ENCODE measurements around the gene TTLL9.

TTLL9 gene

DNA sequence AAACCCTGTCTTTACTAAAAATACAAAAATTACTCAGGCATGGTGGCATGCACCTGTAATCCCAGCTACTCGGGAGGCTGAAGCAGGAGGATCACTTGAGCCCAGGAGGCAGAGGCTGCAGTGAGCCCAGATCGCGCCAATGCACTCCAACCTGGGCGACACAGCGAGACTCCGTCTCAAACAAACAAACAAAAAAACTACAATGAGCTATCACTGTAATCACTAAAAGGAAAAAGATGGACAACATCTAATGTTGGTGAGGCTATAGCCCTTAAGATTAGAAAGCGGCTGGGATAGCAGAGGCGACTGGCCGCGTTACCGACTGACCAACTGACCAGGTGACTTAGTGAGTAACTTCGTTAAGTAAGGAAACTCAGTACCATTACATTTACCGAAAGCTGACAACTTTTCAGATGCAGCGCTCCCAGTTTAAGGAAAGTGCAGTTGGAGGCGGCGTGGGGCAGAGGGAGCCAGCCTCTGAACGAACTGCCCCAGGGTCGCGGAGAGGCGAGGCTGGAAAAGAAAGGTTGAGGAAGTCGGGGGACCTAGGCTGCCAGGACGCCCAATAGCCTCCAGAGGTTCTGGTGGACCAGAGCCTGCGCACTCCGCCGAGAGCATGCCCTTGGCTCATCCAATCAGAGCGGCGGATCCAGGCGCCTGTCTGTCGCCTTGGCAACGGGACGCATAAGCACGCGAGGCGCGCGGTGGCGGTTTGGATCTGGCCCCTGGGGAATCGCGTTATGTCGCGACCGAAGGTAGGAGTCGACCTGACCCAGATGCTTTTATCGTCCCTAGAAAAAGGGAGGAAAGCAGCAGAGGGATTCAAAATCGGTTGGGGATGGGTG is 8.9 kb downstream of the TTLL9 start:
- DNase-seq (ENCODE audit: low read depth in 2 of 2, low spot score in 1 of 2) = peak; percentile 34 to 61

DNA sequence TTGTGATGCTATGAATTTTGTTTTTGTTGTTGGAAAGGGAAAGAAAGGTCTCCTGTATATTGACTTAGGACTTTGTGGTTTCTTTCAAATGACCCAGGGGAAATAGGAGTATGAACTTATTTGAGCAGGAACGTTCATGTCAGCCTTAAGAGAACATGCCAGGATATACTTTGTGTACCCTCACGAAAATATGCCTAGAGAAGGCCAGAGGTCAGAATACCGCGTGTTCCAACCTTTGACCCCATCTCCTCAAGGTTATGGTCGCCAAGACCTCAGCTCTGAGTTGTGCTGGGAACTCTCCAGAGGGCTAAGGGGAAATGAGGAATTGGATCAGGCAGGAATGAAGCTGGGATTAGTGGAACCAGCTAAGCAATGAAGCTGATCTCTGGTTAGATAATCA is 11.5 kb downstream of the TTLL9 start:
- DNase-seq (ENCODE audit: low read depth in 2 of 2, low spot score in 1 of 2) = no peak

DNA sequence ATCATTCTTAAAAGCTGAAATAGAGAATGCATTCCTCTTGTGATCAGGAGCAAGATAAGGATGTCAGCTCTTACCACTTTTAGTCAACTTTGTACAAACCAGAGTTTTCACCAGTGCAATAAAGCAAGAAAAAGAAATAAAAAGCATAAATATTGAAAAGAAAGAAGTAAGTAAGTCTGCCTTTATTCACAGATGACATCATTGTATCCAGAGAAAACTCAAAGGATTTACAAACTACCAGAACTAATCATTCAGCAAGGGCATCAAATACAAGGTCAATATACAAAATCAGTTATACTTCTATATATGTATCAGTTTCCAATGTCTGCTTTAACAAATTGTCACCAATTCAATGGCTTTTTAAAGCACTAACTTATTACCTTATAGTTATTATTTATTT is 13.4 kb downstream of the TTLL9 start:
- no peak for DNase-seq (ENCODE audit: low read depth in 2 of 2, low spot score in 1 of 2)

DNA sequence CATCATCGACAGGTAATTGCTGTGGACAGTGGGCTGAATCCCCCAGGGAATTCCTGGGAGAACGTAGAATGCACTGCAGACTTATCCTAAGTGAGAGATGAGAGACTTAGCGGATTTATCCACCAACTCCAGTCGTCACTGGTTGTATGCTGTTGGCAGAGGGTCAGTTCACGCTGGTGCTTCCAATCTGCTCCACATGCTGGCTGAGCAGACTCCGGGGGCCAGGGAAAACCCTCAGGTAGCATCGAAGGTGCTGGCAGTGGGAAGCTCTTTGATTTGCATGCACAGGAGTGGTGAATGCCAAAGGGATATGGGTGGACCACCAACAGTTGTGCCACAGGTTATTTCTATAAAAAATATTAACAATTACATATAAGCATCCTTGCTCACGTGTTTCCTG is 20.2 kb downstream of the TTLL9 start:
- DNase-seq (ENCODE audit: low read depth in 2 of 2, low spot score in 1 of 2) = no peak

DNA sequence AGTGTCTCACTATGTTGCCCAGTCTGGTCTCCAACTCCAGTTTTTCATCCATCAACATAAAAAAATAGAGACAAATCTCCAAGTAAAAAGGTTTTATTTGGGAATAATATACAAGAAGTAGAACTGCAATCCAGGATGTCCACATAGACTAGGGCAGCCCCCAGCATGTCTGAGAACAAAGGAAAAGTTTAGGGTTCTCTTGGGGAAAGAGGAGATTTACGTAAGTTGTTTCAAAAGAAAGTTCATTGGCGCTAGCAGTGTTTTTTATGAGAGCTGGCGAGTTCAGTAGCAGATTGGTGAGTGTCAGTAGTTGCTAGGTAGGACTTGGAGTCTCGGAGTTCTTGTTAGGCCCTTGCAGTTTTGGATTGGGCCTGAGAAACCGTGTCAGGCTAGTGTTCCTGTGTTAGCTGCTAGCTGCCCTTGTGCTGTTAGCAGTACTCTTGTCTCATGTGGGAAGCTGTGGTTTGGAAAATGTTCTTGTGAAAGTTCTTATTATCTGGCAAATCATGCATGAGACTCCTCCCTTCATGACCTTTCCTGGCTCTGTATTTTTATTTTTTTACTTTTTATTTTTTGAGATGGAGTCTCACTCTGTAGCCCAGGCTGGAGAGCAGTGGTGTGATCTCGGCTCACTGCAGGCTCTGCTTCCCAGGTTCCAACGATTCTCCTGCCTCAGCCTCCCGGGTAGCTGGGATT is 24.7 kb downstream of the TTLL9 start:
- DNase-seq (ENCODE audit: low read depth in 2 of 2, low spot score in 1 of 2) = no peak

DNA sequence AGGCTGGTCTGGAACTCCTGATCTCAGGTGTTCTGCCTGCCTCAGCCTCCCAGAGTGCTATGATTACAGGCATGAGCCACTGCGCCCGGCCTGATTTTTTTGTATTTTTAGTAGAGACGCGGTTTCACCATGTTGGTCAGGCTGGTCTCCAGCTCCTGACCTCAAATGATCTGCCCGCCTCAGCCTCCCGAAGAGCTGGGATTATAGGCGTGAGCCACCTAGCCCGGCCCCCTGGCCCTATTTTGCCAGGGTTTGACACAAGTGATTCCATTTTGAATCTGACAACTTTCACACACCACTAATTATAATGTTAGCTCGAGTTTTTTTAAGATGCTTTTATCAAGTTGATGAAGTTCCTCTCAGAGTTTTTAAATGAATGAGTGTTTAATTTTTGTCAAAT is 25.6 kb downstream of the TTLL9 start:
- DNase-seq (ENCODE audit: low read depth in 2 of 2, low spot score in 1 of 2) = no peak

DNA sequence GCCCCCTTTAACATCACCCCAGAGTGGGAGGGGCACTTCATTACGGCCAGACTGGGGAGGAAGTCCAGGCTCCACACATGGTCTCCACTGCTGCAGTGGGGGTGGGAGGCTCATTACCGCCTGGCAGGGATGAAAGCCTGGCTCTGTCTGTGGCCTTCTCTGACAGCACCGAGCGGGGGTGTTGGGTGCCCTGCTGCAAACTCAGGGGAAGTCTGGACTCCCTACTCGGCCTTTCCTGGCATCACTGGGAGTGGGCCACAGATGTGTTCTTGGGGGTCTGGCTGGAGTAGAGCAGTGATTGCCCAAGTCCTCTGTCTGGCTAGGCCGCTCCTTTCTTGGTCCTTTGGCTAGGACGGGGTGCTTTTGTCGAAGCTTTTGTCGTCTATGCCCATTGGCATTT is 27.1 kb downstream of the TTLL9 start:
- no peak for DNase-seq (ENCODE audit: low read depth in 2 of 2, low spot score in 1 of 2)

DNA sequence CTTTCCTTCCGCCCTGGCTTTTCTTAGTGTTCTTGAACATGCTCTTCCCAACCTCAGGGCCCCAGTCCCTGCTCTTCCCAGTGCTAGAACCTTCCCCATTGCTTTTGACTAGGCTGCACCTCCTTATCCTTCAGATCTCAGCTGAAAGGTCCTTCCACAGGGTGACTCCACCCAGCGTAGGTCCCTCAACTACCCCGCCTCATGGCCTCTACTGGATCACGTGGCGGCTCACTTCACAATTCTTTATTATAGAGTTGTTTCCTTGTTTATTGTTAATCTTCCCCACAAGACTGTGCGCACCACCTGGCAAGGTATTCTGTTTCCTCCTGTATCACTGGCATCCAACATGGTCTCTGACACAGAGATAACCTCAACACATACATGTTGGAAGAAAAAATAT is 31.2 kb downstream of the TTLL9 start:
- no peak for DNase-seq (ENCODE audit: low read depth in 2 of 2, low spot score in 1 of 2)

DNA sequence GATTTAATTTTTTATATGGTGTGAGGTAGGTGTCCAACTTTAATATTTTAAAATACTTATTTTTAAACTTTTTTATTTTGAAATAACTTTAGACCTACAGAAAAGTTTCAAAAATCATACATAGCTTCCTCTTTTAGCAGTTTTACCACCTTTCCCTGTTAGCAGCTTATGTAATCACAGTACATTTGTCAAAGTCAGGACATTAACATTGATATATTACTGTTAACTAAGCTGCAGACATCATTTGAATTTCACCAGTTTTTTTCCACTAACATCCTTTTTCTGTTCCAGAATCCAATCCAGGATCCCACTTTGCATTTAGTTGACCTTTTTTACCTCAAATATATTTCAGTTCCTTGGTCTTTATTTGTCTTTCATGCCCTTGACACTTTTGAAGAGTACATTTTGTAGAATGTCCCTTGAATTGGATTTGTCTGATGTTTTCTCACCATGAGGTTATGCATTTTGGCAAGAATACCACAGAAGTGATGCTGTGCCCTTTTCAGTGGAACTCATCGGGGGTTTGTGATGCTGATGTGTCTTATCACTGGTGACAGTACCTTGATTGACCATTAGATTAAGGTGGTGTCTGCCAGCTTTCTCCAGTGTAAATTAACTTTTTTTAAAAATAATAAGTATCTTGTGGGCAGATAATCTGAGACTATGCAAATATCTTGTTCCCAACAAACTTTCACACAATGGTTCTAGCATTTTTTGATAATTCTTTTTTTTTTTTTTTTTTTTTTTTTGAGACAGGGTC is 33.4 kb downstream of the TTLL9 start:
- DNase-seq (ENCODE audit: low read depth in 2 of 2, low spot score in 1 of 2) = no peak

DNA sequence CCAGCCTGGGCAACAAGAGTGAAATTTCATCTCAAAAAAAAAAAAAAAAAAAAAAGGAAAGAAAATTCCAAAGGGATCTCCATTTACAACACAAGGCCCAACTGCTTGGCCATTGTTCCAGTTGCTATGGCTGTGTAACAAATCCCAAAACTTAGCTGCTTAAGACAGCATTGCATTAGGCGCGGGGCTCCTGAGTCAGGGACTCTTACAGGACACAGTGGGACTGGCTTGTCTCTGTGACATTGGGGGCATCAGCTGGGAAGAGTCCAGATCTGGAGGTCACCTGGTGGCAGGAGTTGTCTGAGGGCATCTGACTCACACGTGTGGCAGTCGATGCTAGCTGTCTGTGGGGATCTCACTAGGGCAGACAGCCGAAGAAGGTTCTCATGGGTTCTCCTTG is 35.6 kb downstream of the TTLL9 start:
- no peak for DNase-seq (ENCODE audit: low read depth in 2 of 2, low spot score in 1 of 2)

DNA sequence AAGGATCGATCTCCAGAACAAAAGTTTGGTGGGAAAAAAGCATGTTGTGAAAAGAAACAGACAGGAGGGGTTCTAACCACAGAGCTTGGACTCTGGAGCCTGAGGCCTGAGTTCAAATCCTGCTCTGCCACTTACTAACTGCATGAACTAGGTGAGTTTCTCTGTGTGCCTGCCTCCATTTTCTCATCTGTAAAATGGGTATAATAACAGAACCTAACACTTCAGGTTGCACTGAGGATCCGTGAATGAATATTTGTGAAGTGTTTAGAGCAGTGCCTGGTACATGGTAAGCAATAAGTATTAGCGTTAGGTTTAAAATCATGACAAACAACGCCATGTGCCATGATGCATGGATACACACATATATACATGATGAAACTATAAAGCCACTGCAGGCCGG is 36.6 kb downstream of the TTLL9 start:
- no peak for DNase-seq (ENCODE audit: low read depth in 2 of 2, low spot score in 1 of 2)

DNA sequence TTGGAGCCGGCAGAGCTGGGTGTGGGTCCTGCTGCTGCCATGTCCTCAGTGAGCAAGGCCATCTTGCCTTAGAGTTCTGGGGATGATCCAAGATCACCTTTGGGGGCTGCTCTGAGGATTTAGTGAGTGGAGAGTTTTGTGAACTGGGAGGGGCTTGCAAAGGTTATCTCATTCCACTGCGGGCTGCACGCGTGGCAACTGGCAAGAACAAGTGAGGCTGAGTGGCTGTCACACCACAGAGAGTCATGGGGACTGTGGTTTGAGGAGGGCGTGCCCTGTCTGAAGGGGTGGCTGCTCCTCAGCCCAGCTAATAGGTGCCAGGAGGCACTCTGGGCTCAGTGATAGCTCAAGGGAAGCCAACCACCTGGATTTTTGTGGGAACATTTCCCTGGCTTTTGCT is 37.6 kb downstream of the TTLL9 start:
- no peak for DNase-seq (ENCODE audit: low read depth in 2 of 2, low spot score in 1 of 2)

DNA sequence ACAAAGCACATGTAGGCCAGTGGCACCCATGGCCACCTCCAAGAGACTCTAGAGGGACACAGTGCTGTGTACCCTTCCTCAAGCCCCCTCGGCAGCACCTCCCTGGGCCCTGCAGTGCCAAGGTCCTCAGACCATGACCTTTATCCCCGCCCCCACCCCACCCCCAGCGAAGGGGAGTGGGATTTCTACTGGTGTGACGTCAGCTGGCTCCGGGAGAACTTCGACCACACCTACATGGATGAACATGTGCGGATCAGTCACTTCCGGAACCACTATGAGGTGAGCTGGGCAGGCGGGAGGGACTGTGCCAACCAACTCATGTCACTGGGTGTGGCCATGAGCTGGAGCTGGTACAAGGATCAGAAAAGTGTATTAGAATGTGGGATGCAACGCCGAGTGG is 38.0 kb downstream of the TTLL9 start:
- DNase-seq (ENCODE audit: low read depth in 2 of 2, low spot score in 1 of 2) = no peak

DNA sequence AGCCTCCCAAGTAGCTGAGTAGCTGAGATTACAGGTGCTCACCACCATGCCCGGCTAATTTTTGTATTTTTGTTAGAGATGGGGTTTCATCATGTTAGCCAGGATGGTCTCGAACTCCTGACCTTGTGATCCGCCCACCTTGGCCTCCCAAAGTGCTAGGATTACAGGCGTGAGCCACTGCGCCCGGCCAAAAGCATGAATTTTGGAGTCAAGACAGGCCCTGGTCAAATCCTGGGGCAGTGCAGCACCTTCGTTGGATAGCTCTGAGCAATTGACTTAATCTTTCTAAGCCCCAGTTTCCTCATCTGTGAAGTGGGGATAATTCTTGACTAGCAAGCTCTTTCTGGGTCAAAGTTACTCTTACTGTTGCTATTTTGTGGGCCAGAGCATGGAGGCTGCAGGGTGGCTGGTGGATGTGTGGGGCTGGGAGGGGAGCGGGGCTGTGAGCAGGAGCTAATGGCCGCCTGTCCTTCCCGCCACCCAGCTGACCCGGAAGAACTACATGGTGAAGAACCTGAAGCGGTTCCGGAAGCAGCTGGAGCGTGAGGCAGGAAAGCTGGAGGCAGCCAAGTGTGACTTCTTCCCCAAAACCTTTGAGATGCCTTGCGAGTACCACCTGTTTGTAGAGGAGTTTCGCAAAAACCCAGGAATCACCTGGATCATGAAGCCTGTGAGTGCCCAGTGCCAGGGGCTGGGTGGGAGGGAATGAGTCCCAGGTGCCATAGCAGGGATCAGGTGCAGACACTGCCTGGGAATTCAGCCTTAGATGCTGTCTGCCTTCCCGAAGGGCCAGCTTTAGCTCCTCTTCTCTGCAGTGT is 39.0 kb downstream of the TTLL9 start:
- no peak for DNase-seq (ENCODE audit: low read depth in 2 of 2, low spot score in 1 of 2)

DNA sequence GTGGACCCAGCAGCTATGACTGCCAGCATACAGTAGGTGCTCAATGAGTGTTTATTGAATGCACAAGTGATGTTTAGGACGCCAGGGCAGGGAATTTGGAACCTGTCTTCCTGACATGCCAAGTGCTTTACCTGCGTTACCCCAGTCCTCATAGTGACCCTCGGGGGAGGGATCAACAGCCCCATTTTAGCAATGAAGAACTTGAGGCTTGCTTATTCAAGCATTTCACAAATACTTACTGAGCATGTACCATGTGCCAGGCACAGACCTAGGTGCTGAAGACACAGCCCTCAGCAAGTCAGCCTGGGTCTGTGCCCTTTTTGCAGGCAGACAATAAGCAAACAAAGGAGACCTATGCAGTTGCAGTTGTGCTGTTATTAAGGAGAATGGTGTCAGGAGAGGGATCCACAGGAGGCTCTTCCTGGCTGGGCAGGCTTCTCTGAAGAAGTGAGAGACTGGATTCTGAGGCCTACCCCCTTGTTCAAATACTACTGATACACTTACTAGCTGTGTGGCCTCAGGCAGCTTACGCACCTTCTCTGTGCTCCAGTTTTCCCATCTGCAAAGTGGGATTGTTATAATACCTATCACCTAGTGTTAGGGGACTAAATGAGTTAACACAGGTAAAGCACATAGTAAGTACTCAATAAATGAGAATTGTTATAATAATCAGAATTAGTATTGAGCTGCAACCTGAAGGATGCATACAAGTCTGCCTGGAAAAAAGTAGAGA is 39.8 kb downstream of the TTLL9 start:
- DNase-seq (ENCODE audit: low read depth in 2 of 2, low spot score in 1 of 2) = no peak

DNA sequence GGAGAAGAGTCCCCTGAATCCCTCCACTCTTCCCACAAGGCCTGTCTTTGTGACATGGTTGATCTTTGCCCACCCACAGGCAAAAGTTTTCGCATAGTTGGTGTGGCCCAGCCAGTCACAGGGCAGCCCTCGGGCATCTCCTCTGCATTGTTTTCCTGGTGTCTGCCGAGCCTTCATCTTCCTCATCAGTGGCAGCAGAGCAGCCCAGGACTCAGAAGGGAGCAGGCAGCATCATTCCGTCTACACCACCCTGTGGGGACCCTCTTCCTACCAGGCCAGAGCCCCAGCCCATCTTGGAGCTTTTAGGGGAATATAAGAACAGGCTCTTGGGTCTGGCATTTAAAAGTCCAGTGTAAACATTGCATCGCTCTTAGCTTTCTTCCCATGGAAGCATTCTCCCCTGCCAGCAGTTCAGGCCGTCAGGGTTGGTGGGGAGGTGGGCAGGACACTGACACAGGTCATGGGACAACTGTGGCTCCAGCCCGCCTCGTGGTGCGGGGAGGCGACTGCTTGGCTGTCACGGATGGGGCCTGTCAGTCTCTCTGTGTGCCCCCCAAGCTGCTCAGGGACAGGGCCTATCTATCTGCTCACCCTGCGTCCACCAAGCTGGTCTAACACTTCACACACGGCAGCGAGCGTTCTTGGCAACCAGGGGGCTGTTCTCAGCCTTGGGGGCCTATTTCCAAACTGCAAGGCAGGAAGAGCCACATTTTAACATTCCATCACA is 43.2 kb downstream of the TTLL9 start:
- DNase-seq (ENCODE audit: low read depth in 2 of 2, low spot score in 1 of 2) = no peak

DNA sequence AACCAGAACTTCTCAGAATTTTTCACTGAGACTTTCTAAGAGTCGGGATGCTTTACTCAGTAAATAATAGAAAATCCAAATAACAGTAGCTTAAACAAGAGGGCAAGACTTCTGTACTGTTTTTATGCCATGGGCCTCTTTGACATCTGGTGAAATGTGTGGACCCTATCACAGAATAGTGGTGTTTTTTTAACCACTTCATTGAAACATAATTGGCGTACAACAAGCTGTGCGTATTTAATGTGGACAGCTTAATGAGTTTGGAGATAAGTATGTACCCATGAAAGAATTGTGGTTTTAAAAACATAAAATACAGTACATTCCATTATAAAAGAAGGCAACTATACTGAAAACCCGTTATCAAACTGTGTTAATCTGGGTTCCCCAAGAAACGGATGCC is 43.7 kb downstream of the TTLL9 start:
- DNase-seq (ENCODE audit: low read depth in 2 of 2, low spot score in 1 of 2) = no peak

DNA sequence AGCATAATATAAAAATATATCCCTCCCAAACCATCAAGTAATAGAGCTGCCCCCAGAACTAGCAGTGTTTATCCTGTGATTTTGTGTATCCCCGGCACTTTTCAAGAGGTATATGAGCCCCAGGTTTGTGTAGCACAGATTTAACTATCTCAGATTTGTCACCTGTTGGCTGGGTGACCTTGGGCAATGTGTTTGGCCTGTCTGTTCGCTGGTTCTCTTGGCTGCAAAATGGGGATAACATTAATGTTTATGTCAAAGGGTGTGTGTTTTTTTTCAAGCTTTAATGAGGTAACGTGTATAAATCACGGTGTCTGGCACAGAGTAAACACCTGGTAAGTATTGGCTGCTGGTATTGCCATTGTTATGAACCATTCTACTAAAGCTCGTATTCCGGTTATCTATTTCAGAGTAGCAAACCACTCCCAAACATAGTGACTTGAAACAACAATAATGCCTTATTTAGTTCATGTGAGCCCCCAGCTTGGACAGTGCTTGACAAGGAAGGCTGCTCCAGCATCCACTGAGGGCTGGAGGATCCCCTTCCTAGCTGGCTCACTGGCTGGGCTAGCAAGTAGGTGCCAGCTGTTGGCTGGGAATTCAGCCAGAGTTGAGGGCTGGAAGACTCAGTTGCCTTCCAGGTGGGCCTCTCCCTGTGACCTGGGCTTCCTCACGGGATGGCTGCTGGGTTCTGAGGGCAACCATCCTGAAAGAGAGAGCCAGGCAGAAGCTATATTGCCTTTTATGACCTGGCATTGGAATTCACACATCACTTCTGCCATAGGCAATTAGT is 45.3 kb downstream of the TTLL9 start:
- DNase-seq (ENCODE audit: low read depth in 2 of 2, low spot score in 1 of 2) = no peak

DNA sequence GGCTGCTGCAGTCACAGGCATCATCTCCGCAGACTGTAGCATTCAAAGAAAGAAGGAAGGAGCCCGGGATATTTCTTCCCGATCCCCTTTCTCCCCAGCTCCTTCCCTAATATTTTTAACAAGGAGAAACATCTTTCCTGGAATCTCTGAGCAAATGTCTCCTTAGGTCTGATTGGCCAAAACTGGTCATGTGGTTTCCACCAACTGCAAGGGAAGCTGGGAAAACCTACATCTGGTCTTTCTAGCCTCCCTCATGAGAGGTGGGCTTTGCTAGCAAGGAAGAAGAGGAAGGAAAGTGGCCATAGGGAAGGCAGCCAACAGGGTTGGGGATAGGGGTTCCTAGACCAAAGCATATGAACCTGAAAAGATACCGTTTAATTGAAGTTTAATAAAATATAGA is 46.3 kb downstream of the TTLL9 start:
- DNase-seq (ENCODE audit: low read depth in 2 of 2, low spot score in 1 of 2) = no peak
